Measurements from ENCODE around the gene XXYLT1.
"Not testable (repeated sequence)": the region's sequence is repeated elsewhere in the genome, so short reads cannot be mapped to it uniquely, and the experiment has no call there.

The XXYLT1 gene

GRCh38 chr3:195096484-195097330 lies 174.3 kb downstream of the XXYLT1 start:
- DNase-seq (ENCODE audit: low spot score) = no peak

- DNase-seq (ENCODE audit: low spot score) = no peak
Observed at GRCh38 chr3:195096053-195096452, 174.9 kb downstream of the XXYLT1 start.

GRCh38 chr3:195095704-195096036 lies 175.3 kb downstream of the XXYLT1 start:
- no peak for DNase-seq (ENCODE audit: low spot score)

- peak; percentile 73 for DNase-seq (ENCODE audit: low spot score)
Observed at GRCh38 chr3:195095035-195095703, 175.8 kb downstream of the XXYLT1 start.

GRCh38 chr3:195094191-195094921 lies 176.6 kb downstream of the XXYLT1 start:
- peak; percentile 82 for DNase-seq (ENCODE audit: low spot score)

GRCh38 chr3:195093731-195094130 lies 177.2 kb downstream of the XXYLT1 start:
- DNase-seq (ENCODE audit: low spot score) = peak; percentile 28

- not testable (repeated sequence) for DNase-seq (ENCODE audit: low spot score)
Observed at GRCh38 chr3:195087840-195088601, 182.9 kb downstream of the XXYLT1 start.

- no peak for DNase-seq (ENCODE audit: low spot score)
Observed at GRCh38 chr3:195087328-195087727, 183.6 kb downstream of the XXYLT1 start.

- no peak for DNase-seq (ENCODE audit: low spot score)
Observed at GRCh38 chr3:195086885-195087284, 184.1 kb downstream of the XXYLT1 start.

- DNase-seq (ENCODE audit: low spot score) = no peak
Observed at GRCh38 chr3:195086341-195086740, 184.6 kb downstream of the XXYLT1 start.

GRCh38 chr3:195085356-195086130 lies 185.4 kb downstream of the XXYLT1 start:
- DNase-seq (ENCODE audit: low spot score) = no peak

- no peak for DNase-seq (ENCODE audit: low spot score)
Observed at GRCh38 chr3:195084746-195085145, 186.2 kb downstream of the XXYLT1 start.

- no peak for DNase-seq (ENCODE audit: low spot score)
Observed at GRCh38 chr3:195083659-195084058, 187.3 kb downstream of the XXYLT1 start.

GRCh38 chr3:195082811-195083210 lies 188.1 kb downstream of the XXYLT1 start:
- no peak for DNase-seq (ENCODE audit: low spot score)

- DNase-seq (ENCODE audit: low spot score) = no peak
Observed at GRCh38 chr3:195081242-195081963, 189.6 kb downstream of the XXYLT1 start.

- DNase-seq (ENCODE audit: low spot score) = no peak
Observed at GRCh38 chr3:195080571-195081151, 190.3 kb downstream of the XXYLT1 start.

- no peak for DNase-seq (ENCODE audit: low spot score)
Observed at GRCh38 chr3:195080125-195080524, 190.8 kb downstream of the XXYLT1 start.

GRCh38 chr3:195079636-195080035 lies 191.3 kb downstream of the XXYLT1 start:
- no peak for DNase-seq (ENCODE audit: low spot score)

- no peak for DNase-seq (ENCODE audit: low spot score)
Observed at GRCh38 chr3:195078891-195079440, 192.0 kb downstream of the XXYLT1 start.

Measured in germinal center (tissue), 1 donor.